22Rv1 (cell line): Measurements from ENCODE around the gene EHMT1.

Experiments used
- H3K27ac ChIP-seq: fragments of 450-650 bp; 2 replicates; pipeline ENCODE4 v1.5.1; 2017
- CTCF ChIP-seq: fragments of 450-650 bp; IDR thresholded peaks from 2 replicates; pipeline ENCODE4 v1.5.1; 2017; ENCODE audit warnings: mild to moderate bottlenecking
- ZFX ChIP-seq: fragments of 450-650 bp; IDR thresholded peaks from 2 replicates; pipeline ENCODE4 v1.6.1; 2017; ENCODE audit warnings: antibody characterized with exemption, borderline replicate concordance

Gene EHMT1

GRCh38 chr9:137815256-137816255, 196.8 kb downstream of the EHMT1 start:
- H3K27ac ChIP-seq: no peak overlapping the region
- TF ChIP-seq ZFX (no peak), CTCF (no peak)

DNA sequence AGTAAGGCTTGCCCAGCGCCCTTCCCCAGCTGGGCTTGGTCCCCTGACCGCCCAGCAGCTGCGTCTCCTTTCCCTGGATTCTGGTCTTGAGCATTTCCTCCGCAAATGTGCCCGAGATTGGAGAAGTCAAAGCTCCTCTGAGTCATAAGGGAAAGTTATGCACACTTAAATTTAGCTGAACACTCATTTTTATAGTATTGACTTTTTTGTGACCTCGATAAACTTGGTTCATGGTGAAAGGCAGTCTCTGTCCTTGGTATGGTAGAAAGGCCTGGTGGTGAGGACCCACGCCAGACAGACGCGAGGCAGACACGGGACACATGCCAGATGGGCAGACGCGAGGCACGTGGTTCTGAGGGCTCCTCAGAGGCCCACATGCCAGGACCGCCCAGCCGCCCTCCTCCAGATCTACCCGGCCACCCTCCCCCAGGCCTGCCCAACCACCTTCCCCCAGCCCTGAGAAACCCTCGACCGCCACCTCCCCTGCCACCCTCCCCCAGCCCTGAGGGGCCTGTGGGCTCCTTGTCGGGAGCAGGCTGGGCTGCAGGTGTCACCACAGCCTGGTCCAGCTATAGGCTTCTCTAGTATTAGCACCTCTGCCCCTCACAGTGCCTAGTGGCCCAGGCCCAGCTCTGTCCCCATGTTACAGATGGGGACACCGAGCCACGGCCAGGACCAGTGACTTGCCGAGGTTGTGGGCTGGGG, 197.9 kb downstream of the EHMT1 start:
- H3K27ac ChIP-seq: no peak overlapping the region
- TF ChIP-seq CTCF (no peak), ZFX (no peak)

DNA sequence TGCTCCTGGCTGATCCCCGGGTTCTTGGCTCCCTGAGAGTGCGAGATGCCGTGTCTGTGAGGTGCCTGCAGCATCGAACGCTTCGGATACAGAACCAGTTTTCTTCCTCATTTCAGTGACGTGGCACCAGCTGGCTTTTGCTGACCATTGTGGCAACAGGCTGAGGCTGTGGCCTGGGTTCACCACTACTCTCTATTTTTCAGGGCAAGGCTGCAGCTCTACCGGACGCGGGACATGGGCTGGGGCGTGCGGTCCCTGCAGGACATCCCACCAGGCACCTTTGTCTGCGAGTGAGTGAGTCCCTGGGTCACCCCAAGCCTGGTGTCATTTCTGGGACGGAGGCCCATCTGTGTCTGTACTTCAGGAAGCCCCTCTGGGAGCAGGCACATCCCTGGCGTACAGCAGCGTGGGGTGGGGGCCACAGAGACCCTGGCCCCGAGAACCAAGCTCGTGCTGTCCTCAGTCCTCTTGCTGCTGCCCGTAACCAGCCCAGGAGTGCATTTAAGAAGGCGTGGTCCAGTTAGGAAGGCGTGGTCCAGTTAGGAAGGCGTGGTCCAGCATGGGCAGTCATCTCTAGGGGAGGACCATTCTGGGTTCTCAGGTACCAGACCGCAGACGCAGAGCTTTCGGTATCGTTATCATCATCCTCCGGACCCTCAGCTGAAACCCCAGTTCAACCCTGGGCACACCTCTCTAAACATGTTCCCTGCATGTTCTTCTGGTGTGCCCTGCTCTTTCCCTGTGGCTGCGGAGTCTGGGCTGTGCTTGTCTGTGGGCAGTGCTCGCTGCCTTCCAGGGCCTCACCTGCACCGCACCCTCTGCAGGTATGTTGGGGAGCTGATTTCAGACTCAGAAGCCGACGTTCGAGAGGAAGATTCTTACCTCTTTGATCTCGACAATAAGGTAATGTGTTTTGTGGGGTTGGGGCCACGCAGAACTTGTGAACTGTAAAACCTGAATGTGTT, 198.7 kb downstream of the EHMT1 start:
- H3K27ac ChIP-seq: no peak overlapping the region
- no peak for TF ChIP-seq CTCF
- no peak for TF ChIP-seq ZFX

DNA sequence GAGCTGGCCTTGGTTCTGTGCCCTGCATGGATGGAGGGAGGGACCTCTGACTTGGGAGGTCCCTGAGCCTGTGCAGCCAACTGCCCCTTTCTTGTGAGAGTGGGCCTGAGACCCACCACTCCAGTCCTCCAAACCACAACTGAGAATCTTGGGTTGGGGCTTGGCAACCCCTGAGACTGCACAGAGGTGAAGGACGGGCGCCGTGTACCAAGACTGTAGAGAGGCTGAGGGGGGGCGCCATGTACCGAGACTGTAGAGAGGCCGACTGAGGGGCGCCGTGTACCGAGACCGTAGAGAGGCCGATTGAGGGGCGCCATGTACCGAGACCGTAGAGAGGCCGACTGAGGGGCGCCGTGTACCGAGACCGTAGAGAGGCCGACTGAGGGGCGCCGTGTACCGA, 199.5 kb downstream of the EHMT1 start:
- H3K27ac ChIP-seq: no peak overlapping the region
- TF ChIP-seq CTCF (no peak), ZFX (no peak)

GRCh38 chr9:137820161-137820855, 201.5 kb downstream of the EHMT1 start:
- TF ChIP-seq ZFX: no peak
- no peak for TF ChIP-seq CTCF
- H3K27ac ChIP-seq: no peak overlapping the region

DNA sequence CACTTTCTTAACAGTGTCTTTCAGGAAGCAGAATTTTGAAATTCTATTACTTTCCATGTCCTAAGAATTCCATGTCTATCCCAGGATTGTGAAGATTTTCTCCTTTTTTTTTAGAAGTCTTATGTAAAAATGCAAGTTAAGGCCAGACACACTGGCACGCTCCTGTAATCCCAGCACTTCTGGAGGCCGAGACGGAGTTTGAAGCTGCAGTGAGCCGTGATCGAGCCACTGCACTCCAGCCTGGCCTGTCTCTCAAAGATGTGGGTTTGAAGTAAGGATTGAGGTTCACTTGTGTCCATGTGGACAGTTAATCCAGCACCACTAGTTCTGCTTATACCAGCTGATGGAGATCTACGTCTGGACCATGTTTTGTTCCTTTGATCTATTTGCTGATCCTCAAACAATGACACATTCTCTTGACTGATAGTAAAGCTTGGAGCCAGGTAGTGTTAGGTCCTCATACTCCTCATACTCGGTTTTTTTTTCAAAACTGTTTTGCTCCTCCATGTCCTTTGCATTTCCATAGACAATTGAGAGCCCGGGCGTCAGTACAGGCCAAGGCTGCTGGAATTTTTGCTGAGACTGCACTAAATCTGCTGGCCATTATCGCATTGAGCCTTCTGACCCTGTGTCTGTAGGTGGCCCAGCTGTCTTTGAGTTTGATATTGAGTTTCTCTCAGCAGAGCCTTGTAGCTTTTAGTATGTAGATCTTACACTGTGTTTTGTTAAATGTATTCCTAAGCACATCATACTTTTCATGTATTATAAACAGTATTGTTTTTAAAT, 205.4 kb downstream of the EHMT1 start:
- TF ChIP-seq CTCF (no peak), ZFX (no peak)

More for the DNA sequence above, 205.4 kb downstream of the EHMT1 start:
- no peak overlapping the region for H3K27ac ChIP-seq
